Osteoblast (primary cell): ENCODE measurements around the gene ATG5. TPM values are rescaled to one million over a fixed set of nuclear protein-coding genes. Genes with fewer than 3 reads are reported as not detected.

Experiments used
- DNase-seq: peaks from one replicate; pipeline ENCODE4 v3.0.0; 2011; ENCODE audit warnings: low spot score, mixed read lengths; ENCODE audit not compliant: insufficient read length; ENCODE audit errors: missing footprints
- H2AFZ ChIP-seq: 2 replicates; pipeline ENCODE4 v1.6.0; 2011; ENCODE audit warnings: mild to moderate bottlenecking, low read length
- H3K27ac ChIP-seq: 2 replicates; pipeline ENCODE4 v1.5.1; 2011; ENCODE audit warnings: mild to moderate bottlenecking, low read depth, low read length, moderate library complexity
- H3K27me3 ChIP-seq: 2 replicates; pipeline ENCODE4 v1.6.0; 2012; ENCODE audit warnings: mild to moderate bottlenecking, control low read depth, inconsistent platforms, low read length, moderate library complexity; ENCODE audit not compliant: insufficient read depth
- H3K36me3 ChIP-seq: 2 replicates; pipeline ENCODE4 v1.5.1; 2011; ENCODE audit warnings: mild to moderate bottlenecking, low read length, control low read depth, moderate library complexity; ENCODE audit not compliant: insufficient read depth
- H3K4me1 ChIP-seq: 2 replicates; pipeline ENCODE4 v1.5.1; 2011; ENCODE audit warnings: mild to moderate bottlenecking, low read length, control low read depth, moderate library complexity; ENCODE audit not compliant: insufficient read depth
- H3K4me2 ChIP-seq: 2 replicates; pipeline ENCODE4 v1.6.0; 2011; ENCODE audit warnings: mild to moderate bottlenecking, low read length; ENCODE audit not compliant: insufficient read depth
- H3K4me3 ChIP-seq: fragments of 200-600 bp; sonication (generic); 3 replicates; pipeline ENCODE4 v1.5.1; 2012; ENCODE audit warnings: mild to moderate bottlenecking, low read length, inconsistent platforms; ENCODE audit not compliant: insufficient read depth
- H3K79me2 ChIP-seq: 2 replicates; pipeline ENCODE4 v1.6.0; 2012; ENCODE audit warnings: mild to moderate bottlenecking, low read length, control low read depth, inconsistent platforms; ENCODE audit not compliant: insufficient read depth
- H3K9me3 ChIP-seq: 2 replicates; pipeline ENCODE4 v1.5.1; 2011; ENCODE audit warnings: low read depth, low read length, control low read depth
- H4K20me1 ChIP-seq: 2 replicates; pipeline ENCODE4 v1.6.0; 2012; ENCODE audit warnings: mild to moderate bottlenecking, low read length, control low read depth; ENCODE audit not compliant: insufficient read depth
- CTCF ChIP-seq: IDR thresholded peaks from 2 replicates; pipeline ENCODE4 v1.5.1; 2011; ENCODE audit warnings: mild to moderate bottlenecking, low read depth, low read length, moderate library complexity; ENCODE audit errors: extremely low read depth
- total RNA-seq: library from RNA; depleted of rRNA; stranded (reverse); fragments of >200 nt; gene quantifications from 2 replicates; pipeline ENCODE4 v1.2.3, GENCODE V29; 2012

Gene ATG5
- total RNA-seq, 1 donor, result 59.0 TPM

- Histone ChIP-seq H2AFZ (no peak overlapping the region), H4K20me1 (no peaks in the 10 kb centered on the region), H3K9me3 (no peaks in the 10 kb centered on the region), H3K79me2 (no peaks in the 10 kb centered on the region), H3K4me1 (peaks cover 11% of the 10 kb centered on the region), H3K27ac (no peak overlapping the region), H3K4me3 (no peak overlapping the region), H3K4me2 (no peak overlapping the region), H3K27me3 (no peaks in the 10 kb centered on the region), H3K36me3 (no peaks in the 10 kb centered on the region)
- no peak for TF ChIP-seq CTCF
- DNase-seq, result peak; percentile 86
Measured at GRCh38 chr6:106146852-106147351, 178.7 kb downstream of the ATG5 start.

- Histone ChIP-seq H3K9me3 (no peaks in the 10 kb centered on the region), H3K79me2 (no peaks in the 10 kb centered on the region), H2AFZ (peak overlapping the region; percentile 15), H3K4me3 (no peak overlapping the region), H3K36me3 (no peaks in the 10 kb centered on the region), H3K27ac (no peak overlapping the region), H3K27me3 (no peaks in the 10 kb centered on the region), H3K4me2 (no peak overlapping the region), H3K4me1 (peaks cover 11% of the 10 kb centered on the region), H4K20me1 (no peaks in the 10 kb centered on the region)
- no peak for TF ChIP-seq CTCF
- DNase-seq, result peak; percentile 80
Measured at GRCh38 chr6:106145741-106146227, 179.8 kb downstream of the ATG5 start.

GRCh38 chr6:106145144-106145543 lies 180.4 kb downstream of the ATG5 start:
- no peak overlapping the region for H3K27ac ChIP-seq
- H3K27me3 ChIP-seq, result no peaks in the 10 kb centered on the region
- H2AFZ ChIP-seq, result no peak overlapping the region
- no peak for TF ChIP-seq CTCF
- peaks cover 11% of the 10 kb centered on the region for H3K4me1 ChIP-seq
- H3K9me3 ChIP-seq, result no peaks in the 10 kb centered on the region
- DNase-seq, result no peak
- H3K4me2 ChIP-seq, result no peak overlapping the region
- no peak overlapping the region for H3K4me3 ChIP-seq
- H3K36me3 ChIP-seq, result no peaks in the 10 kb centered on the region
- no peaks in the 10 kb centered on the region for H3K79me2 ChIP-seq
- no peaks in the 10 kb centered on the region for H4K20me1 ChIP-seq

- Histone ChIP-seq H4K20me1 (no peaks in the 10 kb centered on the region), H3K79me2 (no peaks in the 10 kb centered on the region), H3K36me3 (no peaks in the 10 kb centered on the region), H3K4me2 (no peak overlapping the region), H3K4me1 (peaks cover 11% of the 10 kb centered on the region), H3K27me3 (no peaks in the 10 kb centered on the region), H3K4me3 (no peak overlapping the region), H3K27ac (no peak overlapping the region), H3K9me3 (no peaks in the 10 kb centered on the region), H2AFZ (no peak overlapping the region)
- no peak for DNase-seq
- no peak for TF ChIP-seq CTCF
Measured at GRCh38 chr6:106143665-106144064, 181.9 kb downstream of the ATG5 start.
